Gastrocnemius medialis (tissue), 4 donors: ENCODE measurements around the gene ZPBP2. TPM values are rescaled to one million over a fixed set of nuclear protein-coding genes. Genes with fewer than 3 reads are reported as not detected.
"Not testable (repeated sequence)": the region's sequence is repeated elsewhere in the genome, so short reads cannot be mapped to it uniquely, and the experiment has no call there.

Experiments used
- ATAC-seq, 2 donors: fragments of 150-250 bp; one replicate each; pipeline ENCODE4 v1.9.1; 2016
- DNase-seq, 2 donors: peaks; one replicate each; pipeline ENCODE4 v3.0.0-alpha.2; 2019
- H3K27ac ChIP-seq, 4 donors: fragments of 200-600 bp; sonication (generic); 1 replicate in 1 of 4; 2 replicates in 3 of 4; pipeline ENCODE4 v1.5.1; 2016 to 2018; ENCODE audit warnings: mild to moderate bottlenecking in 2 of 4, moderate library complexity in 1 of 4
- H3K27me3 ChIP-seq, 3 donors: fragments of 200-600 bp; sonication (generic) in 2 of 3; 1 replicate in 1 of 3; 2 replicates in 2 of 3; pipeline versions ENCODE4 v1.5.1 to v1.6.0; 2016 to 2019; ENCODE audit warnings: mild to moderate bottlenecking in 1 of 3, moderate library complexity in 1 of 3
- H3K36me3 ChIP-seq, 2 donors: fragments of 200-600 bp; sonication (generic) in 1 of 2; one replicate each; pipeline ENCODE4 v1.5.1; 2017 to 2018
- H3K4me1 ChIP-seq, 2 donors: fragments of 200-600 bp; sonication (generic) in 1 of 2; one replicate each; pipeline ENCODE4 v1.5.1; 2016 to 2017; ENCODE audit warnings: mild to moderate bottlenecking in 2 of 2
- H3K4me3 ChIP-seq, 4 donors: fragments of 200-600 bp; sonication (generic) in 3 of 4; 1 replicate in 1 of 4; 2 replicates in 3 of 4; pipeline ENCODE4 v1.5.1; 2016 to 2019; ENCODE audit warnings: mild to moderate bottlenecking in 2 of 4
- H3K9me3 ChIP-seq, 3 donors: fragments of 200-600 bp; sonication (generic) in 2 of 3; 1 replicate in 1 of 3; 2 replicates in 2 of 3; pipeline ENCODE4 v1.5.1; 2016 to 2019
- CTCF ChIP-seq, 5 experiments: fragments of 450-650 bp in 3 of 5; fragments of 200-600 bp in 2 of 5; sonication (generic) in 2 of 5; IDR thresholded peaks in 4 of 5; conservative IDR thresholded peaks in 1 of 5; 1 replicate in 4 of 5; 2 replicates in 1 of 5; pipeline ENCODE4 v1.5.1; 2016 to 2019; ENCODE audit warnings: antibody characterized with exemption in 5 of 5, mild to moderate bottlenecking in 3 of 5, moderate library complexity in 3 of 5
- POLR2A ChIP-seq, 2 donors: fragments of 450-650 bp; IDR thresholded peaks; one replicate each; pipeline ENCODE4 v1.6.1; 2017; ENCODE audit warnings: antibody characterized with exemption in 2 of 2, mild to moderate bottlenecking in 2 of 2, moderate library complexity in 2 of 2
- in situ Hi-C, 4 donors: fragments of 200-750 bp; cut with MboI; loops; one replicate each; pipeline versions ENCODE4 v1.15.0 to v1.8.0; 2017; ENCODE audit warnings: low sequenced_read_pairs in 4 of 4
- intact Hi-C: fragments of 100-400 bp; cut with DNase I; formaldehyde crosslinking; loops from one replicate; pipeline ENCODE4 v1.15.1; 2023; ENCODE audit warnings: low total_unique reads
- total RNA-seq, 4 donors: library from RNA; depleted of rRNA; stranded (reverse); fragments of >200 nt; gene quantifications; one replicate each; pipeline versions ENCODE4 v1.1.0 to v1.2.3, GENCODE V29; 2016

Gene ZPBP2
- total RNA-seq, 4 donors from 2014 or later, result not detected

GRCh38 chr17:39889200-39889599 is 21.2 kb downstream of the ZPBP2 start:
- Histone ChIP-seq H3K4me3 (no peak overlapping the region), H3K27me3 (peaks cover 0 to 6% (median 4%) of the 10 kb centered on the region in 3 donors), H3K4me1 (no peaks in the 10 kb centered on the region), H3K27ac (no peak overlapping the region), H3K9me3 (no peaks in the 10 kb centered on the region), H3K36me3 (no peaks in the 10 kb centered on the region)
- DNase-seq, result no peak
- in situ Hi-C loops, result no loop called here
- ATAC-seq, result no peak
- intact Hi-C loops, result no loop called here
- TF ChIP-seq POLR2A (IDR thresholded peaks at IDR 0.05), result no peak
- no peak for TF ChIP-seq CTCF (IDR thresholded peaks at IDR 0.05 in 4 of 5, conservative IDR thresholded peaks at IDR 0.05 in 1 of 5)

- no peaks in the 10 kb centered on the region for H3K9me3 ChIP-seq
- H3K27ac ChIP-seq, result no peak overlapping the region
- no peak for DNase-seq
- peaks cover 0 to 3% (median 2%) of the 10 kb centered on the region in 3 donors for H3K27me3 ChIP-seq
- in situ Hi-C loops, result no loop called here
- intact Hi-C loops, result no loop called here
- no peaks in the 10 kb centered on the region for H3K4me1 ChIP-seq
- no peaks in the 10 kb centered on the region for H3K36me3 ChIP-seq
- TF ChIP-seq POLR2A (IDR thresholded peaks at IDR 0.05) (no peak), CTCF (IDR thresholded peaks at IDR 0.05 in 4 of 5, conservative IDR thresholded peaks at IDR 0.05 in 1 of 5) (no peak)
- H3K4me3 ChIP-seq, result no peak overlapping the region
- no peak for ATAC-seq
These were observed 26.8 kb downstream of the ZPBP2 start for GRCh38 chr17:39894681-39895376.

- Histone ChIP-seq H3K4me1 (no peaks in the 10 kb centered on the region), H3K4me3 (no peak overlapping the region), H3K9me3 (no peaks in the 10 kb centered on the region), H3K36me3 (no peaks in the 10 kb centered on the region), H3K27ac (no peak overlapping the region), H3K27me3 (no peaks in the 10 kb centered on the region)
- no peak for TF ChIP-seq POLR2A (IDR thresholded peaks at IDR 0.05)
- no peak for TF ChIP-seq CTCF (IDR thresholded peaks at IDR 0.05 in 4 of 5, conservative IDR thresholded peaks at IDR 0.05 in 1 of 5)
- DNase-seq, result no peak
- no peak for ATAC-seq
- in situ Hi-C loops (no loop called here), intact Hi-C loops (no loop called here)
These were observed 30.1 kb downstream of the ZPBP2 start for GRCh38 chr17:39898088-39898487.

- Histone ChIP-seq H3K4me1 (no peaks in the 10 kb centered on the region), H3K36me3 (no peaks in the 10 kb centered on the region), H3K27ac (no peak overlapping the region), H3K27me3 (no peaks in the 10 kb centered on the region), H3K9me3 (no peaks in the 10 kb centered on the region), H3K4me3 (no peak overlapping the region)
- intact Hi-C loops, result no loop called here
- TF ChIP-seq CTCF (IDR thresholded peaks at IDR 0.05 in 4 of 5, conservative IDR thresholded peaks at IDR 0.05 in 1 of 5) (no peak), POLR2A (IDR thresholded peaks at IDR 0.05) (no peak)
- in situ Hi-C loops, result no loop called here
- ATAC-seq, result no peak
- no peak for DNase-seq
These were observed 31.2 kb downstream of the ZPBP2 start for GRCh38 chr17:39899215-39899614.

GRCh38 chr17:39902027-39902426 is 34.0 kb downstream of the ZPBP2 start:
- H3K4me1 ChIP-seq, DNase-seq, intact Hi-C loops, ATAC-seq, in situ Hi-C loops, H3K27ac ChIP-seq, H3K27me3 ChIP-seq, H3K4me3 ChIP-seq, H3K36me3 ChIP-seq, H3K9me3 ChIP-seq: not testable (repeated sequence)
